Stimulated activated naive CD8-positive, alpha-beta T cell treated with anti-CD3 and anti-CD28 coated beads, Interleukin-15, Interleukin-2, amounts not matched to agents 100 ng/mL and 50 ng/mL, for 24 hours (primary cell): ENCODE measurements around the gene LRP2.
"Not testable (repeated sequence)": the region's sequence is repeated elsewhere in the genome, so short reads cannot be mapped to it uniquely, and the experiment has no call there.

Source experiments
- H3K27ac Mint-ChIP-seq: one replicate; pipeline ENCODE4 v1.8.0; 2021; ENCODE audit warnings: mild to moderate bottlenecking, mixed read lengths
- H3K27me3 Mint-ChIP-seq: one replicate; pipeline ENCODE4 v1.8.0; 2021; ENCODE audit warnings: mixed read lengths
- H3K36me3 Mint-ChIP-seq: one replicate; pipeline ENCODE4 v1.8.0; 2021; ENCODE audit warnings: low read depth, mixed read lengths
- H3K4me1 Mint-ChIP-seq: one replicate; pipeline ENCODE4 v1.8.0; 2021; ENCODE audit warnings: low read depth, mixed read lengths
- H3K4me3 Mint-ChIP-seq: one replicate; pipeline ENCODE4 v1.8.0; 2021; ENCODE audit warnings: mild to moderate bottlenecking, mixed read lengths
- H3K9me3 Mint-ChIP-seq: one replicate; pipeline ENCODE4 v1.8.0; 2021; ENCODE audit warnings: mixed read lengths

The LRP2 gene

DNA sequence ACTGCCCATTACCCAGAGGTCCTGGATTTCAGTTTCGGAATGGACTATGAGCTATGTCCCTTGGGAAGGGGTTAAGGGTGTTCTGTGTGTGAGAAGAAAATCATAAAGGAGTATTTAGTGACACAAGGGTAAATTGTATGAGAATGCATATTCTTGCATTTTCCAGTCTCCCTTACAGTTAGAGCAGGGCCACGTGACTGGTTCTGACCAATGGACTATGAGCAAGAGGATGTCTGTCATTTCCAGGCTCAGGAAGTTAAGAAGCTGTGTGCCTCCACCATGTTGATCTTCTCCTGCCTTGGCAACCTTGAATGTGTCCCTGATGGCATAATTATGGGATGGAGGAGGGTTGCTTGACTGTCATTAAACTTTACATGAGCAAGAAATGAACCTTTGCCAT, 198.0 kb downstream of the LRP2 start:
- Mint-ChIP-seq H3K27ac (no peak overlapping the region), H3K4me1 (no peaks in the 10 kb centered on the region), H3K27me3 (peaks cover 7% of the 10 kb centered on the region), H3K4me3 (no peak overlapping the region), H3K36me3 (no peaks in the 10 kb centered on the region), H3K9me3 (no peaks in the 10 kb centered on the region)

DNA sequence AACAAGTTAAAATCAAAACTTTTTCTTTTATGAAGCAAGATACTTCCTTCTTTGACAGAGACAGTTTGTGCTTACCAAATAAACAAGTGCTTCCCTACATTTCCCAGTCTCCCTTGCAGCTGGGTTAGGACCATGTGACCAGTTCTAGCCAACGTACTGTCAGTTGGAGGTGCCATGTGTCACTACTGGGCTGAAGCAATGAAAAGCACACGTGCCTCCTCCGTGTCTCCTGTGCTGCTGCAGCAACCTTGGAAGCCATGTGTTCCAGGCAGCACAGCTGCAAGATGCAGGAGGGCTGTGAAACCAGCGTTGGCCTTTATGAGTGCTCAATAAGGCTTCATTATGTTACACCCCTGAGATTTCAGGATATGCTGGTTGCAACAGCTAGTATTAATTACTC, 199.7 kb downstream of the LRP2 start:
- no peak overlapping the region for H3K4me3 Mint-ChIP-seq
- H3K9me3 Mint-ChIP-seq: no peaks in the 10 kb centered on the region
- no peak overlapping the region for H3K27ac Mint-ChIP-seq
- H3K36me3 Mint-ChIP-seq: no peaks in the 10 kb centered on the region
- H3K27me3 Mint-ChIP-seq: peaks cover 10% of the 10 kb centered on the region
- no peaks in the 10 kb centered on the region for H3K4me1 Mint-ChIP-seq

DNA sequence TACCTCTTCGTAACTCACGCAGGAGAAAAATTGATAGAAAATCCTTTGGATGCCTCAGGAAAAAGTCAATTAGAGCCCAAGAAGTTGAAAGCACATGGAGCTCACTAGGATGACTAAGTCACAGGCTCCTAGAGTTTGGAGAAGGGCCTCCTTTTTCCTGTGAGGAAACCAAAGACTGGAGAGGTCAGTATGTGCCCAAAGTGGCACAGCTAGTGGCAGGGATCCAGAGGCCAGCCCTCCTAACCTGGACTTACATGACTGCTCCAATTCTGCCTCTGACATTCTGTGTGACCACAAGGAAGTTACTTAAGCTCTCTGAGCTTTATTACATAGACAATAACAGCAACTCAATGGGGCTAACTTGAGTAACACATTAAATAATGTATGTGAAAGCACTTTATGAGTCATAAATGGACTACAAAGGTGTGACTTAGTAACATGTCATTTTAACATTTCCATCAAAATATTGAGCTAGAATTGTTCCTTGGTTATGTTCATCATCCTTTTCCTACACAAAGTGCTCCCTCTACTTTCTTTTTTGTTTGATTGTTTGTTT, 201.3 kb downstream of the LRP2 start:
- no peaks in the 10 kb centered on the region for H3K9me3 Mint-ChIP-seq
- no peak overlapping the region for H3K27ac Mint-ChIP-seq
- H3K4me1 Mint-ChIP-seq: no peaks in the 10 kb centered on the region
- no peaks in the 10 kb centered on the region for H3K36me3 Mint-ChIP-seq
- no peak overlapping the region for H3K4me3 Mint-ChIP-seq
- peaks cover 9% of the 10 kb centered on the region for H3K27me3 Mint-ChIP-seq

DNA sequence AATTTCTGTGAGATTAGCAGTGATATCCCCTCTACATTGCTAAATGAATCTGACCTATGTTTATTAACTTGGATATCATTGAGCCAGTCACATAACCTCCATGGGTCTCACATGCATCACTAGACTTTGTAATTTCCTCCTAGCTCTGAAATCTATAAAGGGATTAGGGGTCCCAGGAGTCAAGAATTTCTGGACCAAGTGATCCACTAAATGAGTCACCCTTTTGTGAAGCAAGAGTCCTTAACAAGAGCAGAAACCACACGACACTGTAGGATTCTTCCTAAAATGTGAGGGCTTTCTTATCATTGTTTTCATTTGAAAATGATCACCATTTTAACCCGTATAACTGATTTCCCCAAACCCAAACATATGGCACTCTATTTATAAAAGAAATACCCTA, 202.6 kb downstream of the LRP2 start:
- H3K9me3 Mint-ChIP-seq: no peaks in the 10 kb centered on the region
- H3K4me3 Mint-ChIP-seq: no peak overlapping the region
- no peak overlapping the region for H3K27ac Mint-ChIP-seq
- H3K4me1 Mint-ChIP-seq: no peaks in the 10 kb centered on the region
- peaks cover 7% of the 10 kb centered on the region for H3K27me3 Mint-ChIP-seq
- H3K36me3 Mint-ChIP-seq: no peaks in the 10 kb centered on the region

DNA sequence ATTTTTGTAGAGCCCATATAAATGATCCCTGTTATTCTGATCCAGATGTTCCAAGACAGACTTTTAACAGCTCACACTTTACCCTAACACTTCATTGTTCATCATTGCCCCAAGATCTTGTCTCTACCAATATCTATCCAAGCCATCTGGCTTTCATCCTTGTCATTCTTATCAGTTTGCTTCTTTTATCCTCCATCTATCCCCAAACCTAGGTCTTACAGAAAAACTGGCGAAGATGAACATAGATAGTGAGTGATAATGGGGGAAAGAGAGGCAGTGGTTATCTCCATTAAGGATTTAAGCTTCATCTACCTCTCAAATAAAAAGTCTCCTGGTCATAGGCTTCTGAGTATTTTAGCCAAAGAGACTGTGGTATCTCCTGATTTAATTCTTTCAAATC, 203.5 kb downstream of the LRP2 start:
- no peak overlapping the region for H3K27ac Mint-ChIP-seq
- H3K9me3 Mint-ChIP-seq: peaks cover 3% of the 10 kb centered on the region
- no peaks in the 10 kb centered on the region for H3K36me3 Mint-ChIP-seq
- no peak overlapping the region for H3K4me3 Mint-ChIP-seq
- no peaks in the 10 kb centered on the region for H3K4me1 Mint-ChIP-seq
- peaks cover 7% of the 10 kb centered on the region for H3K27me3 Mint-ChIP-seq

DNA sequence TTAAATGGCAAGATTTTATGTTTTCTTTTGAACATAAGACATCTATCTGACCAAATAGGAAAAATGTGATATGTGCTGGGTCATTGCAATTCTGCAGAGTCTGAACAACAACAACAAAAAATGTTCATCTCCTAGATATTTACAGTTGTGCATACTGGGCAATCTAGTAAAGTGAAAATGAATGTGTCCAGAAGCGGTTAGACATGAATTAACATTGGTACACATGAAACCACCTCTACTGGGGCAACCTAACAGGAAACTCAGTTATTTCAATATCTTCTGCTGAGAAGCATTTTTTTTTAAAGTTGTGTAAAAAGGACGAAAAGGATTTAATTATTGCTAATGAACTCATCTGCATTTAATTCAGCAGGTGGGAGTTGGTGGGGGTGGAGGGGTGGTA, 216.1 kb downstream of the LRP2 start:
- Mint-ChIP-seq H3K27ac (no peak overlapping the region), H3K4me1 (no peaks in the 10 kb centered on the region), H3K9me3 (no peaks in the 10 kb centered on the region), H3K27me3 (no peaks in the 10 kb centered on the region), H3K36me3 (no peaks in the 10 kb centered on the region), H3K4me3 (no peak overlapping the region)

DNA sequence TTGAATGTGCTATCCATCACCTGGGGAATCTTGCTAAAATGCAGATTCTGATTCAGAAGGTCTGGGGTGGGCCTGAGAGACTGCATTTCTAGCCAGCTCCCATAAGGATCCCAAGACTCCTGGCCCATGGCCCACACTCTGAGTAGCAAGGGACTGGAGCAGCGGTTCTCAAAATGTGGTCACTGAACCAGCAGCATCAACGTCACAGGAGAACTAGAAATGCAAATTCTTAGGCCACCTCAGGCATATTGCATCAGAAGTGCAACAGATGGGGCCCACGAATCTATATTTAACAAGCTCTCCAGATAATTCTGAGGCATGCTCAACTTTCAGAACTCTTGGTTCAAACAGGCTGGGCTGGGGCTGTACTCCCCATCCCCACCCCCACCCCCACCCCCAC, 218.3 kb downstream of the LRP2 start:
- H3K27ac Mint-ChIP-seq: no peak overlapping the region
- H3K9me3 Mint-ChIP-seq: no peaks in the 10 kb centered on the region
- no peak overlapping the region for H3K4me3 Mint-ChIP-seq
- H3K4me1 Mint-ChIP-seq: no peaks in the 10 kb centered on the region
- no peaks in the 10 kb centered on the region for H3K27me3 Mint-ChIP-seq
- no peaks in the 10 kb centered on the region for H3K36me3 Mint-ChIP-seq

DNA sequence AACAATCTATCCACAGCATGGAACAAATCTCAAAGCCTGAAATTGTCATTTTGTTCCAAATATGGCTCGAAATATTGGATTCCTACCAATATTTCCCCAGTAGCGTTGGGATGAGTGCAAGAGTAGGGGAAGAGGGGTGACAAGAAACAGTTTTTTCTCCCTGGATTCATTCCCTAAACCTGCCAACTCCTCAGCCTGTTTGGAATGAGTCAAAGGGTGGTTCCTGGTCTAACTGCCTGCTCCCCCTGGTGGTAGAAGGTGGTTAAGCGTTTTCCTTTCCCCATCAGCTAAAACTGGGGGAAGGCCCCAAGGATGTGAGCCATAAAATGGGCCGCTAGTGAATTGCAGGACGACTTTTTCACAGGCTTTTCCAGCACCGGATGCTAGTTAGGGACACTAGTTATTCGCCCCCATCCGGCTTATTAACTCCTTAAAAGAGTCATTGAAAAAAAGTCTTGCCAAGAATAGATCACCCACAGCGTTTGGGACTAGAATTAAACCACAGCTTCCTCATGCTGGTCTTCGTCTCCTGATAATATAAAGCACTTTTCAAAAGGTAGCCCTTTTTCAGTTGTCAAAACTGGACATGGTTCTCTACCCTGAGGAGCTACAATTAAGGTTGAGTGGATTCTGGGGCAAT, 220.5 kb downstream of the LRP2 start:
- Mint-ChIP-seq H3K4me3 (no peak overlapping the region), H3K36me3 (no peaks in the 10 kb centered on the region), H3K27me3 (no peaks in the 10 kb centered on the region), H3K27ac (no peak overlapping the region), H3K9me3 (no peaks in the 10 kb centered on the region), H3K4me1 (no peaks in the 10 kb centered on the region)

DNA sequence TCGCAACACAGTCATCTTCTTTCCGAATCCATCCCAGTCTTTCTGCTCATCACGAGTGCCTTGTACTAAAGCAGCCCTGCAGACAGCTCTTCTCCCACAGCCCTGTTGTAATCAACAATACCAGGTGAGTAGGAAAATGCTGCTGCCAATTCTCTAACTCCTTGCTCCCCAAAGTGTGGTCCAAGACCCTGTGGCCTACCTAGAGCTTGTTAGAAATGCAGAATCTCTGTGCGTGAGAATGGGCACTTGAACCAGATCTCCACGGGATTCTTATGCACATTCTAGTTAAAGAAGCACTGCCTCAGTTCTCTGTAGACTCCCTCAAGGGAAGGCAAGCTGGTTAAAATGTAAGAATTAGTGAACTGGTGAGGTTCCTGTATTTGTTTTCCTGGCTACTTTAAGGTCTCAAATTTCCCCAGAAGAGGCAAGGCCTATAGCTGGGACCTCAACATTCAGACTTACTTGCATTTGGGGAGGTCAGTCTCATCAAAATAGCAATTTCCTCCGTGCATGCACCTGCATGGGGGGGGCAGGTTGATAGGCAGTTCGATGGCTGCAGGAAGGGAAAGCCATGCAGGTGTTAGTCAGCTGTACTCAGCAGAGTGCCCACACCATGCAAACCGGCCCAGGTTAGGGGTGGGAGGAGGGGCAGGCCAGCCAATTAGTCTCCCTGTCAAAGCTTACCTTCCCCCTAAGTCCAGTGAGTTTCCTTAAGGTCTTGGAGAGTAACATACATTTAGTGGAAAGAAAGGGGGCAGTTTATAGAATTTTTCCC, 222.2 kb downstream of the LRP2 start:
- no peaks in the 10 kb centered on the region for H3K4me1 Mint-ChIP-seq
- H3K4me3 Mint-ChIP-seq: no peak overlapping the region
- no peaks in the 10 kb centered on the region for H3K36me3 Mint-ChIP-seq
- H3K27ac Mint-ChIP-seq: no peak overlapping the region
- no peaks in the 10 kb centered on the region for H3K27me3 Mint-ChIP-seq
- H3K9me3 Mint-ChIP-seq: no peaks in the 10 kb centered on the region

DNA sequence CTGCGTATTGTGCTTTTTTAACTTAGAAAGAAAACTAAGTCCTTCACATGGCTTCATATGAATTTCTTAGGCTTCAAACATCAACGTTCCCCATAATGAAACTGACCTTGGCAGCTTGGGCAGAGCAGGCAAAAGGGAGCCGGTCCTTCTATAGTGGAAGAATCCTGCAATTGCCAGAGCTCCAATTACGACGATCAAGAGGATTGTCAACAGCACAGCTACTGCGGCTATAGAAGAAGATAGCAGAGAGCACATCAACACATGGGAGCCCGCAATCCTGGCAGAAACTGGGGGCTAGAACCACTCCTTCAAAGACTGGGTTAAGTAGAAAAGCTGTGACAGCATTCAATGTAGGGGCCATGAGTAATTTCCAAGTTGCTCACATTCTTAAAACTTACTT, 223.2 kb downstream of the LRP2 start:
- H3K27ac Mint-ChIP-seq: no peak overlapping the region
- no peaks in the 10 kb centered on the region for H3K36me3 Mint-ChIP-seq
- no peaks in the 10 kb centered on the region for H3K9me3 Mint-ChIP-seq
- H3K27me3 Mint-ChIP-seq: no peaks in the 10 kb centered on the region
- H3K4me1 Mint-ChIP-seq: no peaks in the 10 kb centered on the region
- no peak overlapping the region for H3K4me3 Mint-ChIP-seq

DNA sequence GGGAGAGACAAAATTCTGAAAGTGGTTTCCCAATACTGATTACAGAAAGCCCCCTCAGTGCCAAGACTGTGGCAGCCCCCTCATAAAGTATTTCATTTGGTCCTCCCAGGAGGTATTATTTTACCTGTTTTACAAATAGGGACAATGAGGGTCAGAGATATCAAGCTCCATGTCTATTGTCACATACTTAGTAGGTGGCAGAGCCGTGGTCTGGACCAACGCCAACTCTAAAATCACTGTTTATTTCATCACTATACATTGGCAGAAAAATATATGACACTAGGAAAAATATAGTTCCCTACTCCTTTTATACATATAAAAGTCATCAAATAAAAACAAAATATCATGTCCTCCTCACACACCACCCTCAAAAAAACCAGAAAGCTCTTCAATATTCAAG, 224.4 kb downstream of the LRP2 start:
- no peaks in the 10 kb centered on the region for H3K9me3 Mint-ChIP-seq
- no peak overlapping the region for H3K4me3 Mint-ChIP-seq
- H3K27ac Mint-ChIP-seq: no peak overlapping the region
- no peaks in the 10 kb centered on the region for H3K36me3 Mint-ChIP-seq
- H3K4me1 Mint-ChIP-seq: no peaks in the 10 kb centered on the region
- no peaks in the 10 kb centered on the region for H3K27me3 Mint-ChIP-seq

DNA sequence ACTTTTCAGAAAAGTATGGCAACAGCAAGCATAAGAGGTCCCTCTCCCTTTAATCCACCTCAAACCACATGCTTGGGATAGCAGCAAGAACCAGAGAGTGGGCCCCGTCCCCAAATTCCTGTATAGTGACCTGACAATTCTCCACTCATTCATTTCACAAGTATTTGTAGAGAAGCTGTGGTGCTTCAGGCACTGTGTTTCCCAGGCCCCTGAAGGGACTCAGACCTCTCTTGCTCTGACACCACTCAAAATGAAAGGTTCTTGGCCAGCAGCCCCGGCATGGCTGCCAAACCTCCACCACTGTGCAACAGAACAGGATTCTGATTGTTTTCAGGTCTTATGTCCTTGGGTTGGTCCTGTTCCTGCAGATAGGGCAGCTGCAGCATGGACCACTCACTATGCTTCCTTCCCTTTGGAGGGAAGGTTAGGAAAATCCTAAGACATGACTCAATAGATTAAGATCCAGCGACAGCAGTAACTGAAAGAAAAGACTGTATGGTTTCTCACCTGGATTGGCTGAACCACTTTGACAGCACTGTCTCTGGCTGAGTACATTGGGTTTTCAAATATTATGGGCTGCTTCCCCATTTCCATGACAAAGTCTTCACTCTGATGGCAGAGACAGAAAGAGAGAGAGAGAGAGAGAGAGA, 225.3 kb downstream of the LRP2 start:
- Mint-ChIP-seq H3K4me1 (no peaks in the 10 kb centered on the region), H3K27me3 (no peaks in the 10 kb centered on the region), H3K27ac (no peak overlapping the region), H3K36me3 (no peaks in the 10 kb centered on the region), H3K9me3 (no peaks in the 10 kb centered on the region), H3K4me3 (no peak overlapping the region)

DNA sequence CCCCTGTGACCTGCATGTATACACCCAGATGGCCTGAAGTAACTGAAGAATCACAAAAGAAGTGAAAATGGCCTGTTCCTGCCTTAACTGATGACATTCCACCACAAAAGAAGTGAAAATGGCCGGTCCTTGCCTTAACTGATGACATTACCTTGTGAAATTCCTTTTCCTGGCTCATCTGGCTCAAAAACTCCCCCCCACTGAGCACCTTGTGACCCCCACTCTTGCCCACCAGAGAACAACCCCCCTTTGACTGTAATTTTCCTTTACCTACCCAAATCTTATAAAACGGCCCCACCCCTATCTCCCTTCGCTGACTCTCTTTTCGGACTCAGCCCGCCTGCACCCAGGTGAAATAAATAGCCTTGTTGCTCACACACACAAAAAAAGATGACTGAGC, 225.9 kb downstream of the LRP2 start:
- not testable (repeated sequence) for H3K27me3 Mint-ChIP-seq, H3K4me1 Mint-ChIP-seq, H3K4me3 Mint-ChIP-seq, H3K36me3 Mint-ChIP-seq, H3K9me3 Mint-ChIP-seq, H3K27ac Mint-ChIP-seq

DNA sequence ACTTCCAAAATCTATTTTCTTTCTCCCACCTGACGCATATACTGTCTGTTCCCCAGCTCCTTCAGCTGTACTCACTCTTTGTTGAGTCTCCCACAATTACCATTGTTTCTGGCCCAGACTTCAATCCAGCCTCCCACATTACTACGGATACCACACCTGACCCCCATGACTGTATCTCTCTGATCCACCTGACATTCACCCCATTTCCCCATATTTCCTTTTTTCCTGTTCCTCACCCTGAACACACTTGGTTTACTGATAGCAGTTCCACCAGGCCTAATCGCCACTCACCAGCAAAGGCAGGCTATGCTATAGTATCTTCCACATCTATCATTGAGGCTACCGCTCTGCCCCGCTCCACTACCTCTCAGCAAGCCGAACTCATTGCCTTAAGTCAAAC, 228.1 kb downstream of the LRP2 start:
- H3K36me3 Mint-ChIP-seq, H3K4me1 Mint-ChIP-seq, H3K9me3 Mint-ChIP-seq, H3K27me3 Mint-ChIP-seq, H3K27ac Mint-ChIP-seq, H3K4me3 Mint-ChIP-seq: not testable (repeated sequence)
